Loucy (cell line): ENCODE data around the gene AQP5.

ENCODE experiments used
- EZH2phosphoT487 ChIP-seq: fragments of 200-600 bp; IDR thresholded peaks from 2 replicates; pipeline ENCODE4 v1.6.1; 2018; ENCODE audit warnings: antibody characterized with exemption, mild to moderate bottlenecking, moderate library complexity, borderline replicate concordance
- TF ChIP-seq, protein P1 (sequence below): fragments of 200-600 bp; sonication (generic); conservative IDR thresholded peaks from 2 replicates; pipeline ENCODE4 v1.5.1; 2014; ENCODE audit warnings: mild to moderate bottlenecking, antibody characterized with exemption, low read length

DNA sequence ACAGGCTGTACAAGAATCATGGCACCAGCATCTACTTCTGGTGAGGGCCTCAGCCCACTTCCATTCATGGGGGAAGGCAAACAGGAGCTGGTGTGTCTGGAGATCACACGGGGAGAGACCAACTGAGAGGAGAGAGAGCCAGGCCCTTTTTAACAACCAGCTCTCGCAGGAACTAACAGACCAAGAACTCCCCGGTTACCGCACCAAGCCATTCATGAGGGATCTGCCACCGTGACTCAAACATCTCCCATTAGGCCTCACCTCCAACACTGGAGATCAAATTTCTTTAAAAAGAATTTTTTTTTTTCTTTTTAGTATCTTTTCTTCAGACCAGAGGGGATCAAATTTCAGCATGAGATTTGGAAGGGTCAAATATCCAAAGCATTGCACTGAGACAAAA lies 27.9 kb upstream of the AQP5 start:
- TF ChIP-seq, protein P1, sequence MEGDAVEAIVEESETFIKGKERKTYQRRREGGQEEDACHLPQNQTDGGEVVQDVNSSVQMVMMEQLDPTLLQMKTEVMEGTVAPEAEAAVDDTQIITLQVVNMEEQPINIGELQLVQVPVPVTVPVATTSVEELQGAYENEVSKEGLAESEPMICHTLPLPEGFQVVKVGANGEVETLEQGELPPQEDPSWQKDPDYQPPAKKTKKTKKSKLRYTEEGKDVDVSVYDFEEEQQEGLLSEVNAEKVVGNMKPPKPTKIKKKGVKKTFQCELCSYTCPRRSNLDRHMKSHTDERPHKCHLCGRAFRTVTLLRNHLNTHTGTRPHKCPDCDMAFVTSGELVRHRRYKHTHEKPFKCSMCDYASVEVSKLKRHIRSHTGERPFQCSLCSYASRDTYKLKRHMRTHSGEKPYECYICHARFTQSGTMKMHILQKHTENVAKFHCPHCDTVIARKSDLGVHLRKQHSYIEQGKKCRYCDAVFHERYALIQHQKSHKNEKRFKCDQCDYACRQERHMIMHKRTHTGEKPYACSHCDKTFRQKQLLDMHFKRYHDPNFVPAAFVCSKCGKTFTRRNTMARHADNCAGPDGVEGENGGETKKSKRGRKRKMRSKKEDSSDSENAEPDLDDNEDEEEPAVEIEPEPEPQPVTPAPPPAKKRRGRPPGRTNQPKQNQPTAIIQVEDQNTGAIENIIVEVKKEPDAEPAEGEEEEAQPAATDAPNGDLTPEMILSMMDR = no peak
- TF ChIP-seq EZH2phosphoT487 = no peak
